Gastrocnemius medialis (tissue), 4 donors: Measurements from ENCODE around the gene CAB39. TPM values are rescaled to one million over a fixed set of nuclear protein-coding genes. Genes with fewer than 3 reads are reported as not detected.

Experiments used
- ATAC-seq, 2 donors: fragments of 150-250 bp; one replicate each; pipeline ENCODE4 v1.9.1; 2016
- DNase-seq, 2 donors: peaks; one replicate each; pipeline ENCODE4 v3.0.0-alpha.2; 2019
- H3K27ac ChIP-seq, 4 donors: fragments of 200-600 bp; sonication (generic); 1 replicate in 1 of 4; 2 replicates in 3 of 4; pipeline ENCODE4 v1.5.1; 2016 to 2018; ENCODE audit warnings: mild to moderate bottlenecking in 2 of 4, moderate library complexity in 1 of 4
- H3K27me3 ChIP-seq, 3 donors: fragments of 200-600 bp; sonication (generic) in 2 of 3; 1 replicate in 1 of 3; 2 replicates in 2 of 3; pipeline versions ENCODE4 v1.5.1 to v1.6.0; 2016 to 2019; ENCODE audit warnings: mild to moderate bottlenecking in 1 of 3, moderate library complexity in 1 of 3
- H3K36me3 ChIP-seq, 2 donors: fragments of 200-600 bp; sonication (generic) in 1 of 2; one replicate each; pipeline ENCODE4 v1.5.1; 2017 to 2018
- H3K4me1 ChIP-seq, 2 donors: fragments of 200-600 bp; sonication (generic) in 1 of 2; one replicate each; pipeline ENCODE4 v1.5.1; 2016 to 2017; ENCODE audit warnings: mild to moderate bottlenecking in 2 of 2
- H3K4me3 ChIP-seq, 4 donors: fragments of 200-600 bp; sonication (generic) in 3 of 4; 1 replicate in 1 of 4; 2 replicates in 3 of 4; pipeline ENCODE4 v1.5.1; 2016 to 2019; ENCODE audit warnings: mild to moderate bottlenecking in 2 of 4
- H3K9me3 ChIP-seq, 3 donors: fragments of 200-600 bp; sonication (generic) in 2 of 3; 1 replicate in 1 of 3; 2 replicates in 2 of 3; pipeline ENCODE4 v1.5.1; 2016 to 2019
- POLR2A ChIP-seq, 2 donors: fragments of 450-650 bp; IDR thresholded peaks; one replicate each; pipeline ENCODE4 v1.6.1; 2017; ENCODE audit warnings: antibody characterized with exemption in 2 of 2, mild to moderate bottlenecking in 2 of 2, moderate library complexity in 2 of 2
- in situ Hi-C, 4 donors: fragments of 200-750 bp; cut with MboI; loops; one replicate each; pipeline versions ENCODE4 v1.15.0 to v1.8.0; 2017; ENCODE audit warnings: low sequenced_read_pairs in 4 of 4
- intact Hi-C: fragments of 100-400 bp; cut with DNase I; formaldehyde crosslinking; loops from one replicate; pipeline ENCODE4 v1.15.1; 2023; ENCODE audit warnings: low total_unique reads
- total RNA-seq, 4 donors: library from RNA; depleted of rRNA; stranded (reverse); fragments of >200 nt; gene quantifications; one replicate each; pipeline versions ENCODE4 v1.1.0 to v1.2.3, GENCODE V29; 2016
- TF ChIP-seq, protein P1 (sequence below), 5 experiments: fragments of 450-650 bp in 3 of 5; fragments of 200-600 bp in 2 of 5; sonication (generic) in 2 of 5; IDR thresholded peaks in 4 of 5; conservative IDR thresholded peaks in 1 of 5; 1 replicate in 4 of 5; 2 replicates in 1 of 5; pipeline ENCODE4 v1.5.1; 2016 to 2019; ENCODE audit warnings: antibody characterized with exemption in 5 of 5, mild to moderate bottlenecking in 3 of 5, moderate library complexity in 3 of 5

Gene CAB39
- total RNA-seq, 4 donors from 2014 or later: 93.9 to 211 (median 133) TPM

DNA sequence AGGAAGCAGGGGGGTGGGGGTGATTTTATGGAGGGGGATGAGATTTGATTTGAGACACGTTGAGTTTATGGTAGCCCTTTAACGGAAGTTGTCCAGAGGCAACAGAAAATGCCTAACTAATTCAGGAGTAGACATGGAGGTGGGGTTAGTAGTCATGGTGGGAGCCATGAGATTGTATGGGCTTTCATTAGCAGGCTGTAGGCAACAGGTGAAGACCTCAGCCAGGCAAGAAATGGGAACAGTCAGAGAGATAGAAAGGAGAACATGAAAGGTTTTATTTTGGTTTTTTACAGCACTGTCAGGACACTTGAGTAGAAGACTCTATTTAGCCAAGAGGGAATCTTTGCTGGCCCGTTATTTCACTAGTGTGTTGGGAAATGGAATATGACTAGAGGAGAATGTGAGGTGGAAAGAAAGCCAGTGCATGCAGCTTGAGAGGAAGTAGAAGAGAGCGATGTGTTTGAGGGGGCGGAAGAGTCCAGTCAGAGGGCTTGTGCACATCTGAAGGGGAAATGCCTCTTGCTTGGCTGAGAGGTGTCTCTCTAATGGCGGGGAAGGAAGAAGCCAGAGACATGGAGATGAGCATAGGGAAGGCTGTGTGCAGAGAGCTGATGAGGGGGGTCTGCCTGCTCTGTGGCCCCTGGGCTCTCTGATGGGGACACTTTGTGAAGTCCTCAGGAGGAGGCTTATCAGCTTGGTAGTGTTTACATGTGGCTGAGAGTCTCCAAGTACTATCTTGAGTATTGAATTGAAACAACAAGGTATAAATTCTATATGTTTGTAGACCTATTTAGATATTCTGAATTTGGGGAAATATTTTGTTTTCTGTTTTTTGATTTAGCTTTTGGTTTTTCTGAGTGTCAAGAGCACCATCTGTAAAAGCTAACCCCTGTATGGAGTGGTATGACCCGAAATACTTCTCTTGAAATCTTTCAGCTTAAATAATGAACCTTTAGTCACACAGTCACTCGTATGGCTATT is 85.2 kb downstream of the CAB39 start:
- Histone ChIP-seq H3K36me3 (peaks cover 0 to 32% of the 10 kb centered on the region in 2 donors), H3K4me1 (peaks cover 50 to 62% of the 10 kb centered on the region in 2 donors), H3K27ac (peak overlapping the region; percentile 67 to 79 (median 72)), H3K4me3 (no peak overlapping the region), H3K9me3 (no peaks in the 10 kb centered on the region), H3K27me3 (no peaks in the 10 kb centered on the region)
- in situ Hi-C loops: loop anchor here in 1 of 4 donors (10.0 kb wide), 1 partner anchor 83 kb away; the partner anchor contains the start of gene CAB39
- DNase-seq (peak in 1 of 2 donors; percentile 29), ATAC-seq (peak in 1 of 2 donors; percentile 69)
- TF ChIP-seq, protein P1, sequence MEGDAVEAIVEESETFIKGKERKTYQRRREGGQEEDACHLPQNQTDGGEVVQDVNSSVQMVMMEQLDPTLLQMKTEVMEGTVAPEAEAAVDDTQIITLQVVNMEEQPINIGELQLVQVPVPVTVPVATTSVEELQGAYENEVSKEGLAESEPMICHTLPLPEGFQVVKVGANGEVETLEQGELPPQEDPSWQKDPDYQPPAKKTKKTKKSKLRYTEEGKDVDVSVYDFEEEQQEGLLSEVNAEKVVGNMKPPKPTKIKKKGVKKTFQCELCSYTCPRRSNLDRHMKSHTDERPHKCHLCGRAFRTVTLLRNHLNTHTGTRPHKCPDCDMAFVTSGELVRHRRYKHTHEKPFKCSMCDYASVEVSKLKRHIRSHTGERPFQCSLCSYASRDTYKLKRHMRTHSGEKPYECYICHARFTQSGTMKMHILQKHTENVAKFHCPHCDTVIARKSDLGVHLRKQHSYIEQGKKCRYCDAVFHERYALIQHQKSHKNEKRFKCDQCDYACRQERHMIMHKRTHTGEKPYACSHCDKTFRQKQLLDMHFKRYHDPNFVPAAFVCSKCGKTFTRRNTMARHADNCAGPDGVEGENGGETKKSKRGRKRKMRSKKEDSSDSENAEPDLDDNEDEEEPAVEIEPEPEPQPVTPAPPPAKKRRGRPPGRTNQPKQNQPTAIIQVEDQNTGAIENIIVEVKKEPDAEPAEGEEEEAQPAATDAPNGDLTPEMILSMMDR (IDR thresholded peaks at IDR 0.05 in 4 of 5, conservative IDR thresholded peaks at IDR 0.05 in 1 of 5): no peak
- TF ChIP-seq POLR2A (IDR thresholded peaks at IDR 0.05): no peak
- intact Hi-C loops: loop anchor here (5.0 to 10.0 kb wide), 2 partner anchors 131 to 383 kb away; partner anchors contain the start of gene SP100

- H3K4me1 ChIP-seq: peaks cover 41 to 52% of the 10 kb centered on the region in 2 donors
- H3K36me3 ChIP-seq: peaks cover 0 to 34% of the 10 kb centered on the region in 2 donors
- H3K27me3 ChIP-seq: no peaks in the 10 kb centered on the region
- in situ Hi-C loops (loop anchor here in 1 of 4 donors (10.0 kb wide), 1 partner anchor 84 kb away; the partner anchor contains the start of gene CAB39), intact Hi-C loops (loop anchor here (1.0 to 10.0 kb wide), 3 partner anchors 87 to 384 kb away; partner anchors contain the start of genes CAB39 and SP100)
- peak overlapping the region in 3 of 4 donors; percentile 67 to 79 (median 68) for H3K27ac ChIP-seq
- no peak for DNase-seq
- peak in 1 of 2 donors; percentile 27 for ATAC-seq
- TF ChIP-seq, protein P1 (IDR thresholded peaks at IDR 0.05 in 4 of 5, conservative IDR thresholded peaks at IDR 0.05 in 1 of 5): peak; percentile 38 to 76 (median 65)
- no peak for TF ChIP-seq POLR2A (IDR thresholded peaks at IDR 0.05)
- no peak overlapping the region for H3K4me3 ChIP-seq
- no peaks in the 10 kb centered on the region for H3K9me3 ChIP-seq
Observed at GRCh38 chr2:230798769-230799399, 86.2 kb downstream of the CAB39 start.

GRCh38 chr2:230805353-230806017 is 92.8 kb downstream of the CAB39 start:
- ATAC-seq (no peak), DNase-seq (no peak)
- H3K36me3 ChIP-seq: peaks cover 0 to 30% of the 10 kb centered on the region in 2 donors
- no peak overlapping the region for H3K4me3 ChIP-seq
- H3K27ac ChIP-seq: no peak overlapping the region
- H3K27me3 ChIP-seq: no peaks in the 10 kb centered on the region
- TF ChIP-seq POLR2A (IDR thresholded peaks at IDR 0.05): no peak
- TF ChIP-seq, protein P1 (IDR thresholded peaks at IDR 0.05 in 4 of 5, conservative IDR thresholded peaks at IDR 0.05 in 1 of 5): no peak
- in situ Hi-C loops (no loop called here), intact Hi-C loops (no loop called here)
- H3K4me1 ChIP-seq: peaks cover 0 to 5% of the 10 kb centered on the region in 2 donors
- no peaks in the 10 kb centered on the region for H3K9me3 ChIP-seq

DNA sequence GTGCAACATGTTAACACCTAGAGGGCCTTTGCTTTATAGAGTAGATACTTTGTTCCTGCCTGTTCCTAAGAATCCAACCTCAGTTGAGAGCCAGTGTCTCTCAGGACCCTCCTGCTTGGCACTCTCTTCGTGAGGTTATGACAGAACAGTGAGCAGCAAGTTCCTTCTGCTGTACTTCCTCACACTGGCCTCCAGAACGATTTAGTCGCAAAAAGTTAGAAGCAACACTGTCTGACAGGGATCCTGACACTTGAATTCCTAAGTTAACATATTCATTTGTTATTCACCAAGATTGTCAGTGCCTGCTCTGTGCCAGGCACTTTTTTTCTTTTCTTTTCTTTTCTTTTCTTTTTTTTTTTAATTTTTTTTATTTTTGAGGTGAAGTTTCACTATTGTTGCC is 95.1 kb downstream of the CAB39 start:
- Histone ChIP-seq H3K4me3 (no peak overlapping the region), H3K27ac (no peak overlapping the region), H3K27me3 (no peaks in the 10 kb centered on the region), H3K4me1 (peaks cover 16 to 20% of the 10 kb centered on the region in 2 donors), H3K36me3 (peaks cover 0 to 24% of the 10 kb centered on the region in 2 donors), H3K9me3 (no peaks in the 10 kb centered on the region)
- intact Hi-C loops (no loop called here), in situ Hi-C loops (no loop called here)
- ATAC-seq: no peak
- TF ChIP-seq, protein P1 (IDR thresholded peaks at IDR 0.05 in 4 of 5, conservative IDR thresholded peaks at IDR 0.05 in 1 of 5): no peak
- no peak for TF ChIP-seq POLR2A (IDR thresholded peaks at IDR 0.05)
- DNase-seq: no peak
